D341Med (cell line): Measurements from ENCODE around the gene HLA-DRB5.
"Not testable (repeated sequence)": the region's sequence is repeated elsewhere in the genome, so short reads cannot be mapped to it uniquely, and the experiment has no call there.

Source experiments
- DNase-seq: peaks from one replicate; pipeline ENCODE4 v3.0.0; 2012; ENCODE audit warnings: low spot score

The HLA-DRB5 gene

DNA sequence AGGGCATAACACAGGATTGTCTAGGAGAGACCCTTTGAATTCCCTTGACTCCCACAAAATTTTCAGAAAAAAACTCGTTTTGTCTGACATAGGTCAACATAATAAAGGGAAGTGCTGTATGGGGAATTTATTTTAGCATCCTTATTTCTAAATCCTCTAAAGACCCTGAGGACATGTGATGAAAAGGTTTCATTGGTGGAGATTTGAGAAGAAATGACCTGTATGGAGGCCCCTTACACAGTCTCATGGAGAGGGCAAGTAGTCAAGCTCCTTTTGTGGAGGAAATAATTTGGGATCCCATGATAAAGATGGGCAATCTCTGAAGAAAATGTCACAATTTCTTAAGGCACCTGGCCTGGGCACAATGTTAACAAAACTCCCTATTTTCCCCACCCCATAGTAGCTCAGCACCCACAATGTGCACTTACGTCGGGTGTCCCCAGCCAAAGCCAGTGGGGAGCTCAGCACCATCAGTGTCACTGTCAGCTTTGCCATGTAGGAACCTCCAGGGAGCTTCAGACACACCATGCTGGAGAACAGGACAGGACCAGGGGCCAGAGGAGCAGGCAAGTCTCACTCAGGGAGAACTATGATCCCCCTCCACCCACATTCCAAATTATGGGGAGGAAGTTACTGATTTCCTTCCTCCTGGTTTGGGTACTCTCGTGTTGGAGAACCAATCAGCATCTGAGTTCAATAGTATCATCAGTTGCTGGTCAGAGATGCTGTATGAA lies at the start of gene HLA-DRB5:
Gene HLA-DRB5, minus strand, starts transcription at position 591 of the 734 bp plus-strand sequence. Its CDS starts 63 bp downstream, at position 528.
- DNase-seq = no peak

DNA sequence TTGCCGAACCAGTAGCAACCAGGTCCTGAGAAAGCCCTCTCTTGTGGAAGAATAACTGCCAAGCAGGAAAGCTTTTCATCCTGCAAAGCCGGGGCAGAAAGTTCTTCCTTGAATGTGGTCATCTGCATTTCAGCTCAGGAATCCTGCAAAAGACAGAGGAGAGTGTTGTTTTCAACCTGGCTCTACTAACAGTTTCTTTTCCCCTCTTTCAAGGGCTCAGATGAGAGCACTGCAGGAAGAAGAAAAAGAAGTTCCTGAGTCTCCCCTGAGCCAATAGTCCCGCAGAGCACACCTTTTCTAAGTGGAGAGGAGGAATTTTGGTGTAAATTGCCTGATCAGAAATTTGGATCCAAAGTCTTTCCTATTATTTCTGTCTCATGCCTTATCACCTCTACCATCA lies 48.9 kb upstream of the HLA-DRB5 start:
- DNase-seq = no peak

DNA sequence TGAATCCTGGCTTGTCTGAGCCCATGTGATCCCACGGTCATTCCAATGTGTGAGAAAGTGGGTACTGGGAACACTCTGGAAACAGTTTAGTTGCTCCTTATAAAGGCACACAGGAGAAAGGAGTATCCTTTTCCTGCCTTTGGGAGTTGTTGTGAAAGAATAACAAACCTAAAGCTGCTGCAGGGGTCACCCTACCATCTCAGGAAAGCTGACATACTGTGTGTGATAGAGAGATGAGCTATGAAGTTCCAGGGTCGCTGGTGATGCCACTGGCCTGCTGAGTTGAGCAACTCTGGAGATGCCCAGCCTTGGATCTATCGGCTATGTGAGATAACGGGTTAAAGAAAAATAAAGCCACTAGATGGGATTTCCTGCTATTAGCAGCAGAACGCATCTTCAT lies 47.4 kb upstream of the HLA-DRB5 start:
- DNase-seq = not testable (repeated sequence)

DNA sequence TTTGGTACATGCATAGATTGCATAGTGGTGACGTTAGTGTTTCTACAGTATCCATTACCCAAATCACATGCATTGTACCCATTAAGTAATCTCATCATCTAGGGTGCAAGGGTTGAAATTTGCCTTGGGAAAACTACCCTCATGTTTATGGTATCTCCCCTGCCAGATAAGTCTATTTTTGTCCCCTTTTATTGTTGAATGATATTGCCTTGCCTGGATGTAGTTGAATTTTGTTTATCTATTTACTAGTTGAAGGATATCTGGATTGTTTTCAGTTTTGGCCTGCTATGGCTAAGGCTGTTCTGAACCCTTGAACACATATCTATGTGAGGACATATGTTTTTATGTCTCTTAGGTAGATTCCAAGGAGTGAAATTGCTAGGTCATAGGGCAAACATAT lies 46.2 kb upstream of the HLA-DRB5 start:
- DNase-seq = no peak

DNA sequence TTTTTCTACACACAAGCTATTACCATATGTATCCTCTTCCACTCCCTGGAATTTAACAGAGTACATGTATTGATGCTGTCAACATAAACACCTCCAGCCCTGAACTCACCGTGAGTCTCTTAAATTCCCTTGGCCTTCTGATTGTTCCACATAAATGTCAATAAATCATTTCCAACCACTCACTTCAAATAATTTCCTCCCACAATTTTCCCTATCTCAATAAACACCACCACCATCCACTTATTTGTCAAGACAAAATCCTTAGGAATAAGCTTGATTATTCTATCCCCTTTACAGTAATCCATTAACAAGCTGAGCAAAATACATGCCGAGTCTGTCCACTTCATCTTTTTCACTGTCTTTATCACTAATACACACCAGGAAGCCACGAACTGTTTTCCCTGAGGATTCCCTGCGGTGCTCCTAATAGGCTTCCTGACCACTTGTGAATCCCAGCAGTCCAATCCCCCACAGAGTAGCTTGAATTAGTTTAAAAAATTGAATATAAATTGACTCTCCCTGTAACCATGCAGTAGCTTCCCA lies 40.3 kb upstream of the HLA-DRB5 start:
- DNase-seq = no peak

DNA sequence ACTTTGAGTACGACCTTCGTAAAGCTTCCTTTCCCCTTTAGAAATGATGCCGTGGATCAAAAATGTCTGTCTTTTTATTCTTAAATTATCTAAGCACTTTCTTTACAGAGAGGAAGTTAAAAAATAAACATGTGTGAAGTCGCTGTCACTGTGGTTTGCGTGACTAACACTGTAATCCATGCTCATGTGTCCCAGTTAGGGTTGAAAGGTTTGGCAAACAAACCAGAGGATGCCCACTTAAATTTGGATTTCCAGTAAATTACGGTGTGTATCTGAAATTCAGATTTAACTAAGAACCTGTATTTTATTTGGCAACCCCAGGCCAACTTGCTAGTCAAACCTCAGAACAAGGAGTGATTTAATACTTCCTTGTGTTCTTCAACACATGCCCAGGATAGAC lies 38.5 kb upstream of the HLA-DRB5 start:
- DNase-seq = no peak

DNA sequence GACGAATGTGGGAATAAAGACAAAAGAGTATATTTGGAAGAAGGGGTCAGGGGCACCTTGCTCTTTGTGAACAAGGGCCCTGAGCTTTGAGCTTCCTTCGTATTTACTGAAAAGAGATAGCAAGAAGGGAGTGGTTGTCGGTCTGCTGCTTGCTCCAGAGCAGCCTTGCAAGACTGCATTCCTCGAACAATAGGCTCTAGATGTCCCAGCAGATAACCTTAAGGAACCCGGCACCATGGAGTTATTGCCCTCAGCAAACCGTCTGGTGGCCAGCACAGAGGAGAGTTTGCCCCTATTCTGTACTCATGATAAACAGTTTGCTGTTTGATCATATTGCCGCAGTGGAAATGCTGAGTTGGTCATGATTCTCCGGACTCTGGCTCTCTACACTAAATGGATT lies 36.9 kb upstream of the HLA-DRB5 start:
- no peak for DNase-seq

DNA sequence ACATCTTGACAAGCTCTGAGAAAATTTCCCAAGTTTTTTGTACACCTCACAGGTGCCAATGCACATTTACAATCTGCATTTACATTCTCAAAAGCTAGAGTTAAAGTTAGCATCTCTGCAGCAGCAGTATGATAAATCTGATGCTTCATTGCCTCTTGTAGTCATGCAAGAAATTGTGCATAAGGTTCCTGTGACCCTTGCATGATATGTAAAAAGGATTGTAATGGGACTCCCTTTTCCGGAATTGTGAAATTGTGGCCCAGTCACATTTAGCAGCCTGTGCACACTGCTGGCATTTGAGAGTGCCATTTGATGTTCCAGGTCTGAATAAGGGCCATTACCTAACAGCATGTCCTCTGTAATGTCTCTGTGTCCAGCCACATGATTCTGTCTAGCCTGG lies 35.4 kb upstream of the HLA-DRB5 start:
- DNase-seq = no peak

DNA sequence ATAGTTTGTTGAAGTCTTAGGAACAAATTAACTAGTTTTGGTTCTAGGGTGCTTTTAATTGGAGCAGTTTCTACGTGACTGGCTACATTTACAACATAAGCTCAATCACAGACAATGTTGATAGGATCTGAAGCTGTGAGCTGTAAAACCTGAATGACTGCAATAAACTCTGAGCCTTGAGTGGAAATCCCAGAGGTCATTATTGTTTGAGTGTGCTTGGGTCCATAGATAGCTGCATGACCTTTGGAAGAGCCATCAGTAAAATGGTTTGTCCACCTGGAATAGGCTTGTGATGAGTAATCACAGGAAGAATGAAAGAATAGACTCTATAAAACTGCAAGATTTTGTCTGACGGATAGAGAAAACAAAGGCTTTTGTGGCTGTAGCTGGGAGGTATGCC lies 32.9 kb upstream of the HLA-DRB5 start:
- no peak for DNase-seq

DNA sequence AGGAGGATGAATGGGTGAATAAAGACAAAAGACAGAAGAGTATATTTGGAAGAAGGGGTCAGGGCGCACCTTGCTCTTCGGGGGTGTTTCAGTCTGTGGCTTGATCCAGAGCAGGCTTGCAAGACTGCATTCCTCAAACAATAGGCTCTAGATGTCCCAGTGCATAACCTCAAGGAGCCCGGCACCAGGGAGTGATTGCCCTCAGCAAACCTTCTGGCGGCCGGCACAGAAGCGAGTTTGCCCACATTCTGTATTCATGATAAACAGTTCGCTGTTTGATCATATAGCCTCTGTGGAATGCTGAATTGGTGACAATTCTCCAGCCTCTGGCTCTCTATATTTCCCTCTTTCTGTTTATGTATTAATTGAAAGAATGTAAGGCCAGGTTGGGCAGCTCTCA lies 29.7 kb upstream of the HLA-DRB5 start:
- DNase-seq = no peak

DNA sequence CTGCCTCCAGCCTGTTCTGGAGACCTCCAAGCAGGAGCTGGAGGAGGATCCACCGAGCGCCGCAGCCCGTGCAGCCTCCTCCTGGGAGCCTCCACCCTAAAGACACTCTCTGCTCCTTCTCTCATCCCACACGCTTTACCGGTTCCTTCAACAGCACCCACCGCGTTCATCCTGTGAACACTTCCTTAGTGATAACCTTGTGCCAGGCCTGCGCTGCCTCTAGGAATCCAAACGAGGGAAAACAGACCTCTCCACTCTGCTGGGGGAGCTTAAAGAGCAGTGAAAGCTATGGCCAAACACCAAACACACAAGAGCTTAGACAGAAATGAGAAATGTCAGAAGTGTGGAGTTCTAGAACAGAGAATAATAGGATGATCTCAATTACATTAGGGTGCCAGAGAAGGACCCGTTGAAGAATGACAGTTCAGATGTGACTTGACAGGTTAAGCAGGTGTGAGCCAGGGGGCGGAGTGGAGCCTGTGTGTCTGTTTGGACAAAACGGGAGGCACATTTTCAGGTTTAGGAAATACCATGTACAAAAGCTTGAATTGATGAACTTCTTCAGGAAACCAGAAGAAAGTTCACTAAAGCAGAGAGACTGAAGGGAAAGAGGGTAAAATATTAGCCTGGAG lies 28.5 kb upstream of the HLA-DRB5 start:
- DNase-seq = no peak

DNA sequence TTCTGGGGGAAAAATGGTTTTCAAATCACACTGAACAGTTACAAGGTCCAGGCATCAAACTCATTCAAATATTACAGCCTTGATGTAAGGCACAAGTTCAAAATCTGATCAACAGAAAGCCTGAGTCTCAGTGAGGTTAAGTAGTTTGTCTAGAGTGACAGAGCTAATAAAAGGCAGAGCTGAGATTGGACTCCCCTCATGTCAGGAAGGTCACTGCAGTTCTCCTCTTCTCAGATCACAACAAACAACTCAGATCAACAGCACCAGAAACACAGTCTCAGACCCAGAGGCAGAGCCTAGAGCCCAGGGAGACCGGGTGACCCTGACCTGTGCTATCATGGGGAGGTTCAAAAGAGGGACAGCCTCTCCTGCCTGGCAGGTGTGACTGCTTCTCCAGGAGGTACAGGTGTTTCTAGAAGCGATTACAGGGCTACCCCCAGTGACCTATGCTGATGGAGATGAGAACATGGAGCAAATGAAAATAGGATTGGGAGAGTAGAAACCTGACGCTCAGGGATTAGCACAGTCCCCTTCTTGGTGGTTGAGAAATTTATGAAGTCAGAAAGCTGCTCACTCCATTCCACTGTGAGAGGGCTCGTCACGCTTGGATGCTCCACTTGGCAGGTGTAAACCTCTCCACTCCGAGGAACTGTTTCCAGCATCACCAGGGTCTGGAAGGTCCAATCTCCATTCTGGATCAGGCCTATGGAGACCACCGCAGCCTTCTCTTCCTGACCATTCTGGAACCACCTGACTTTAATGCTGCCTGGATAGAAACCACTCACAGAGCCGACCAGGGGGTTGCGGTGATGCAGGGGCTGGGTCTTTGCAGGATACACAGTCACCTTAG lies 24.3 kb upstream of the HLA-DRB5 start:
- DNase-seq = no peak

DNA sequence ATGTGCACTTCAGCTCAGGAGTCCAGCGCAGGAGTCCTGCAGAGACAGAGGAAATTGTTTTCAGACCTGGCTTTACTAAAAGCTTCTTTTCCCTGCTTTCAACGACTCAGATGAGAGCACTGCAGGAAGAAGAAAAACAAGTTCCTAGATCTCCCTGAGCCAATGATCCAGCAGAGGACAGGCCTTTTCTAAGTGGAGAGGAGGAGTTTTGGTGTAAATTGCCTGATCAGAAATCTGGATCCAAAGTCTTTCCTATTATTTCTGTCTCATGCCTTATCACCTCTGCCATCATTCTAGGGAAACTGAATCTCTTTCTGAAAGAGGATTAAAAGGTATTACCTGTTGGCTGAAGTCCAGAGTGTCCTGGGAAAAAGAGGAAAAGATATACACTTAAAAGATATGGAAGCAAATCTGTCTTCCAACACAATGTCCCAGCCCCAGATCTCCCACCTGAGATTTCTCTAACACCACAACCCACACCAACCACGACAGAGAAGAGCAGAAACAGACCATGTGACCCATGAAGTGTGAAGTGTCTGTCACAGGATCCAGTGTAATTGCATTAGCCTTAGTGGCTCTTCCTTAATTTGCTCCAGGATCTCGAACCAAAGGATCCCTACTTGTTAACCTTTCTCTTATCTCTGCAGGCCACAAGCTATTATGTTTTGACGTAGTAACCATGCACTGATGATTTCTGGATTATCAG lies 23.1 kb upstream of the HLA-DRB5 start:
- DNase-seq = no peak

DNA sequence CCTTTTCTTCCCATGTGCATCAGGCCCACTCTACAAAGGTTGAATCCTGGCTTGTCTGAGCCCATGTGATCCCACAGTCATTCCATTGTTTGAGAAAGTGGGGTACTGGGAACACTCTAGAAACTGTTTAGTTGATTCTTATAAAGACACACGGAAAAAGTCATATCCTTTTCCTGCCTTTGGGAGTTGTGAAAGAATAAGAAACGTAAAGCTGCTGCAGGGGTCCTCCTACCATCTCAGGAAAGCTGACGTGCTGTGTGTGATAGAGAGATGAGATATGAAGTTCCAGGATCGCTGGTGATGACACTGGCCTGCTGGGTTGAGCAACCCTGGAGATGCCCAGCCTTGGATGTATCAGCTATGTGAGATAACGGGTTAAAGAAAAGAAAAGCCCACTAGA lies 21.3 kb upstream of the HLA-DRB5 start:
- DNase-seq = no peak

DNA sequence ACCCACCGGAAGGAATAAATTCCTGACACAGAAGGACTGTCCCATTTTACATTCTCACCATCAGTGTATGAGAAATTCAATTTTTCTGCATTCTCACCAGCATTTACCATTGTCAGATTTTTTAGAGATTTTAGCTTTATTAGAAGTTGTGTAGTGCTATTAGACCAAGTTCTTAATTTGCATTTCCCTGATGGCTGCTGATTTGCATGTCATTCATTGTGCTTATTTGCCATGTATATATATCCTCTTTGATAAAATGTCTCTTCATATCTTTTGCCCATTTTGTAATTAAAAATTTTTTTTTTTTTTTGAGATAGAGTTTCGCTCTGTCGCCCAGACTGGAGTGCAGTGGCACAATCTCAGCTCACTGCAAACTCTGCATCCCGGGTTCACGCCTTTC lies 9.8 kb upstream of the HLA-DRB5 start:
- no peak for DNase-seq

DNA sequence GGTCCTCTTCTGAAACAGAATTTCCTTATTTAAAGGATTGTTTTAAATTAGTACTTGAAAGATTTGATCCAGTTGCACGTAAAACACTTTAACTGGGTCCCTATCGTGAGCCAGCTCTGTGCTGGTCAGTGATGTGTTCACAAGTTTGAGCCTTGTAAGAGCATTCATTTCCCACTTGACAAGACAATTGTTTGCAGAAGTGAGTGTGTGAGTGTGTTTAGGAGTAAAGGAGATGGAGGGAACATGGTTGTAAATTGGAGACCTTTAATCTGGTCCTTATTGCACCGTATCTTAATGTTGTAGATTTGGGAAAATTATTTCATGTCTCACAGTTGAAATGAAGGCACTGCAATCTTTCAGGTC lies 325 bp upstream of the HLA-DRB5 start:
- not testable (repeated sequence) for DNase-seq

DNA sequence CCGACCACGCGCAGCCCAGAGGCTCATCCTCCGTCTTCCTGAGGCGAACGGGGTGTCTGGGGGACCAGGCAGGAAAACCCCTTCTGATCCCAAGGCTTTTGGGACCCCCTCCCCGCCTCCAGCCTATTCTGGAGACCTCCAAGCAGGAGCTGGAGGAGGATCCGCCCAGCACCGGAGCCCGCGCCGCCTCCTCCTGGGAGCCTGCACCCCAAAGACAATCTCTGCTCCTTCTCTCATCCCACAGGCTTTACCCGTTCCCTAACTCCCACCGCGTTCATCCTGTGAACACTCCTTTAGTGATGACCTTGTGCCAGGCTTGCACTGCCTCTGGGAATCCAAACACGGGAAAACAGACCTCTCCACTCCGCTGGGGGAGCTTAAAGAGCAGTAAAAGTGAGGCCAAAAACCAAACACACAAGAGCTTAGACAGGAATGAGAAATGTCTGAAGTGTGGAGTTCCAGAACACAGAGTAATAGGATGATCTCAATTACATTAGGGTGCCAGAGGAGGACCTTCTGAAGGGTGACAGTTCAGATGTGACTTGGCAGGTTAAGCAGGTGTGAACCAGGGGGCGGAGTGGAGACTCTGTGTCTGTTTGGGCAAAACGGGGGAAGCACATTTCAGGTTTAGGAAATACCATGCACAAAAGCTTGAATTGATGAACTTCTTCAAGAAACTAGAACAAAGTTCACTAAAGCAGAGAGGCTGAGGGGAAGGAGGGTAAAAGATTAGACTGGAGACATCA lies 7.6 kb downstream of the HLA-DRB5 start:
- DNase-seq = no peak

DNA sequence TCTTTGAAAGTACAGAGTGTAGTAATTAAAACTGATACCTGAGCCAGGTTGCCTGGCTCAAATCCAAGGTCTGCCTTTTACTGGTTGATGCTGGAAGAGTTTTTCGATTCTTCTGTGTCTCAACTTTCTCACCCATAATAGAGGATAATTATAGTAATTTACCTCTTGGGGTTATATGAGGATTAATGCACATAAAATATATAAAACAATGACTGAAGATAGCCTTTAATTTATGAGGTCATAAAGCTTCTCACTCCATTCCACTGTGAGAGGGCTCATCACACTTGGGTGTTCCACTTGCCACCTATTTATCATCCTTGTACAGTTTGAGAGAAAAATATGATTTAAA lies 10.2 kb downstream of the HLA-DRB5 start:
- DNase-seq = no peak

DNA sequence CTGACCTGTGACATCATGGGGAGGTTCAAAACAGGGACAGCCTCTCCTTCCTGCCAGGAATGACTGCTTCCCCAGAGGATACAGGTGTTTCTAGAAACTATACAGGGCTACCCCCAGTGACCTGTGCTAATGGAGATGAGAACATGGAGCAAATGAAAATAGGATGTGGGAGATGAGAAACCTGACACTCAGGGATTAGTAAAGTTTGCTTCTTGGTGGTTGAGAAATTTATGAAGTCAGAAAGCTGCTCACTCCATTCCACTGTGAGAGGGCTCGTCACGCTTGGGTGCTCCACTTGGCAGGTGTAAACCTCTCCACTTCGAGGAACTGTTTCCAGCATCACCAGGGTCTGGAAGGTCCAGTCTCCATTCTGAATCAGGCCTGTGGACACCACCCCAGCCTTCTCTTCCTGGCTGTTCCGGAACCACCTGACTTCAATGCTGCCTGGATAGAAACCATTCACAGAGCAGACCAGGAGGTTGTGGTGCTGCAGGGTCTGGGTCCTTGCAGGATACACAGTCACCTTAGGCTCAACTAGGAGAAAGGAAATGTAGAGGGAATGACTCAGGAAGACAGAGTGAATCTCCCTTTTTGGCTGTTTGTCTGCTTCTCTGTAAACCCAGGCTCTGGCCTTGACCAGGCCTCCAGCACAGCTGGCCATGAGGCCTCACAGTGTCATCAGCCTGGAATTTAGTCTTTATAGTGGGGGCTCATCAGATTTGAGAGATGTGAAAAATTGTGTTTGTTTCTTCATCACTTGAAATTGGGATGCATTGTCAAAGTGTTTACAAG lies 10.8 kb downstream of the HLA-DRB5 start:
- DNase-seq = no peak

DNA sequence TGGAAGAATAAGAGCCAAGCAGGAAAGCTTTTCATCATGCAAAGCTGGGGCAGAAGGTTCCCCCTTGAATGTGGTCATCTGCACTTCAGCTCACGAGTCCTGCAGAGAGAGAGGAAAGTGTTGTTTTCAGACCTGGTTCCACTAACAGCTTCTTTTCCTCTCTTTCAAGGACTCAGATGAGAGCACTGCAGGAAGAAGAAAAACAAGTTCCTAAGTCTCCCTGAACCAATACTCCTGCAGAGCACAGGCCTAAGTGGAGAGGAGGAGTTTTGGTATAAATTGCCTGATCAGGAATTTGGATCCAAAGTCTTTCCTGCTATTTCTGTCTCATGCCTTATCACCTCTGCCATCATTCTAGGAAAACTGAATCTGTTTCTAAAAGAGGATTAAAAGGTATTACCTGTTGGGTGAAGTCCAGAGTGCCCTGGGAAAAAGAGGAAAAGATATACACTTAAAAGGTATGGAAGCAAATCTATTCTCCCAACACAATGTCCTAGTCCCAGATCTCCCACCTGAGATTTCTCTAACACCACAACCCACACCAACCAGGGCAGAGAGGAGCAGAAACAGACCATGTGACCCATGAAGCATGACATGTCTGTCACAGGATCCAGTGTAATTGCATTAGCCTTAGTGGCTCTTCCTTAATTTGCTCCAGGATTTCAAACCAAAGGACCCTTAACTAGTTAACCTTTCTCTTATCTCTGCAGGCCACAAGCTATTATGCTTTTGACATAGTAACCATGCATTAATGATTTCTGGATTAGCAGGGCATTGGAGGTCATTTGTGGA lies 12.2 kb downstream of the HLA-DRB5 start:
- DNase-seq = no peak
